GM21360 (cell line): Measurements from ENCODE around the gene C20orf173.
"Not testable (repeated sequence)": the region's sequence is repeated elsewhere in the genome, so short reads cannot be mapped to it uniquely, and the experiment has no call there.

Source experiments
- ATAC-seq: cut with Tn5 transposase; IDR thresholded peaks from one replicate; pipeline ENCODE4 v1.9.1; 2021; ENCODE audit warnings: mild to moderate bottlenecking, moderate library complexity; ENCODE audit not compliant: unreplicated experiment

C20orf173 gene, protein sequence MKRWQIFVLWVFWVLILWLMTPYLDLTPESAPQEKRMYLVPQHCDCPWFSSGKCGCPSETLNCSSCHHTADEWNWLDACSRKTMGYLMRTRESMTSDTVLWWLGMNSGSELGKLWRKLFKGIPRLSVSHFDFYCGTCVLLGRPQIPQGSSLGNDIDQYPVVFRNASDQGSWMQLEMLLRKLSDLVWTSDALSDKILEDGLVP

DNA sequence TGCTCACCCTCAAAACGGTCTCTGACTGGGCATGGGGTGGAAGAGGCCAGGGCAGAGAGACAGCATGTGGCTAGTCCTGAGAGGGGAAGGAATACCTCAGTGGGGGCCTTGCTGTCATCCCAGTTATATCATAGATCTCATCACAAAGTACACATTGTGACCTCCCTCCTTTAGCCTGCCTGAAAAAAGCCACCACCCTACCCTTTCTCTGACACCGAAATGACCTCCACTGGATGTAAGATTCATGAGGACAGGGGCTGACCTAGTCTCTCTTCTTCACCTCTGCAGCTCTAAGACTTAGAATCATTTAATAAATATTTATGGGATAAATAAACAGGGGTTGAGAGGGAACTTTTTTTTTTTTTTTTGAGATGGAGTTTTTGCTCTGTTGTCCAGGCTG, at the start of gene C20orf173:
Gene C20orf173 (minus strand): TSS at position 101 of the 400 bp plus-strand sequence. CDS start 279 bp downstream, outside the sequence.
- no peak for ATAC-seq

DNA sequence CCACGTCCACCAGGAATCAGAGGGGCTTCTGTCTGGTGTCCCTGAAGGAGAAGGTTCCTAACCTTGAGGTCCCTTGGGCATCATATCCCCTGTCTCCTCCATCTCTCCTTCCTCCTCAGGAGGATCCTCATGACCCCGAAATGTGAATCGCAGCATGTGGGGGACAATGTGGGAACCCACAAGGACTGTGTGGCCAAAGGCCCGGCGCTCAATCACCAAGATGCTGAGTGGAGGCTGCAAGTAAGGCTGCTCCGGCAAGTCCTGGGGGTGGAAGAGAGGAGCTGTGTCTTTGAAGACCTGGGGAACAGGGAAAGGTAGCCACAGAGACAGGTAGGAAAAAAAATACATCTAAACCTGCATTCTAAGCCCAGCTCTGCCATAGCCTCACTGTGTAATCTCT, 49.7 kb upstream of the C20orf173 start:
- ATAC-seq = no peak

DNA sequence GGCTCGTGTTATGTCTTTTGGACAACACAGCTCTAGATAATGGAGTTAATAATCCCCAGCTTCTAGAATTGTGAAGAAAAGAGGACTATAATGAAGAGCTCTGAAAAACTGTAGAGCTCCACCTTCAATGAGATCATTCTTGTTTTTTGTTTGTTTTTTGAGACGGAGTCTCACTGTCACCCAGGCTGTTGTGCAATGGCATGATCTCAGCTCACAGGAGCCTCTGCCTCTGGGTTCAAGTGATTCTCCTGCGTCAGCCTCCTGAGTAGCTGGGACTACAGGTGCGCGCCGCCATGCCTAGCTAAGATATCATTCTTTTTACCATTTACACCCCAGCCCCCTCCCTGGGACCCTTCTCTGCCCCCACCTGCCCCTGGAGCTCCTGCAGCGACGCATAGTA, 49.0 kb upstream of the C20orf173 start:
- no peak for ATAC-seq

DNA sequence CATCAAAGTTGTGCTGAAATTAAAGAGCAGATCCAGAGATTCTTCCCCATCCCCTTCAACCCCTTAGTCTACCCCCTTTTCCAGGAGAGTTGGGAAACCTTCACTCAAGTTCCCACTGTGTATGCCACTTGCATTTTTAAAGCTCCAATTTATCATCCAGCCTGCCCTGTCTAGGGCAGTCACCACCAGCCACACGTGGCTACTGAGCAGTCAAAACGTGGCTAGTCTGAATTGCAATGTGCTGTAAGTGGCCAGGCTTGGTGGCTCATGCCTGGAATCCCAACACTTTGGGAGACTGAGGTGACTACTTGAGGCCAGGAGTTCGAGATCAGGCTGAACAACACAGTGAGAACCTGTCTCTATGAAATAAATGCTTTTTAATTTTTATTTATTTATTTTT, 47.4 kb upstream of the C20orf173 start:
- no peak for ATAC-seq

DNA sequence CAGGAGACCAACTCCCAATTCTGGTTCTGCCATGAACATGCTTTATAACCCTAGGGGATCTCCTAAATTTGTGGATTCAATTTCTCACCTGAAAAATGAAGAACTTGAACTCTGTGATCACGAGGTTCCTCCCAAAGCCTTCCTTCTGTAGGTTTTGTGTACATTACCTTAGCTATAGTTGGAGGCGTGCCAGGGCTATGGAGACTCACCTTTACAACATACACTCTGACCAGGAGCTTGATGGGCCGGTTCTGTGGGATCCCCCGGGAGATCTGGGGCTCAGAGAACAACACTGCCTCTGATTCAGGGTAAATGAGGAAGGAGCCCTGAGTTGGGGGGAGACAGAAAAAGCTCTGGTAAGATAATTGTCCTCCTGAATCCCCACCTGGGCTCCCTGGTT, 46.5 kb upstream of the C20orf173 start:
- ATAC-seq = no peak

DNA sequence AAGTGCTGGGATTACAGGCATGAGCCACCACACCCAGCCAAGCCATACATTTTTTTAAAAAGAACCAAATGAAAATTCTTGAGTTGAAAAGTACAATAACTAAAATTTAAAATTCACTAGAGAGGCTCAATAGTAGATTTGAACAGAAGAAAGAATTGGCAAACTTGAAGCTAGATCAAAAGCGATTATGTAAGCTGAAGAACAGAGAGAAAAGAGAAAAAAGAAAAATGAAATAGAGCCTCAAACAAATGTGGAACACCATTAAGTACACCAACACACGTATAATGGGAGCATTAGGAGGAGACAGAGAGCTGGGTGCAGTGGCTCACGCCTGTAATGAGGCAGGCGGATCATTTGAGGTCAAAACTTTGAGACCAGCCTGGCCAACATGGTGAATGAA, 43.4 kb upstream of the C20orf173 start:
- ATAC-seq = no peak

DNA sequence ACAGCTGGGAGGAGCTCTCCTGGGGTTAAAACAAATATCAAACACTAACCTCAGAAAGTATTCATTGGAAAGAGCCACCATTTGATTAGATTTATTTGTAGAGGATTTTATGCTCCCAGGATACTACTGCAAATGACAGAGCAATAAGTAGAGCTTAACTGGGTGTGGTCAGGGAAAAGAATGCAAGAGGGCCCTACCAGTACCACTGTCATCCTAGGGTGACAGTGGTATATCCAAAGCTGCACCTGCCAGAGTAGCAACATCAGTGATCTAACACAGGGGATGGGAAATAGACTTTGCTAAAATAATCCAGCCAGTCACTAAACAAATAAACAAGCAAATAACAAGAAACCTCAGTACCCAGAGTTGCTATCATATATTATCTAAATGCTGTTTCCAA, 42.1 kb upstream of the C20orf173 start:
- no peak for ATAC-seq

DNA sequence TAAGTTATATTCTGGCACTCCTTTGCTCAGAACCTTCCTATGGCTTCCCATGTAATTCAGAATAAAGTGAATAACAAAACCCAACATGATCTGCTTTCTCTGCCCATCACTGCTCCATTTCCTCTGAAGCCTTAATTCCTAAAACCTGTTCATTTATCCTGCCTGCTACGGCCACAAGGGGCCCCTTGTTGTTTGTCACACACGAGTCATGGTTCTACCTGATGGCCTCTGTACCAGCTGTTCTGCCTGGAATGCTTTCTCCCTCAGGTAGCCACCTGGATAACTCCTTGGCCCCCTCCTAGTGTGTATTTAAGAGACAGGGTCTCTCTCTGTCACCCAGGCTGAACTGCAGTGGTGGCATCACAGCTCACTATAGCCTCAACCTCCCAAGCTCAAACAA, 39.2 kb upstream of the C20orf173 start:
- no peak for ATAC-seq

DNA sequence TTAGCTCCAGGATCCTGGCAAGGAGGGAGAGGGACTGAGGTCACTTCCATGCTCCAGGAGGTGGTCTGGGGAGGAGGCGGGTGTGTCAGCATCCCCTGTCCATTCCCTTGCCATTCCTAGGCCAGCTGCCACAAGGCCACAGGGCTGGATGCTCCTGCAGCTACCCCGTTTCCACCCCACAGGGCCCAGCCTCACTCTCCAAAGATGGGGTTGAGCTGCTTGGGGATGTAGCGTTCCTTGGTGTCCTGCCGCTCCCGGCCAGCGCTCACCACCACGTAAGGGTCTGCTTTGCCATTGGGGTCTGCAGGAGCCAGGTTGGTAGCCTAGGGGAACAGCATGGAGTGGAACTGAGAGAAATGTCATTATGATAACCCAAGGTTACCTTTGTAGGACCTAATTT, 35.5 kb upstream of the C20orf173 start:
- ATAC-seq = no peak

DNA sequence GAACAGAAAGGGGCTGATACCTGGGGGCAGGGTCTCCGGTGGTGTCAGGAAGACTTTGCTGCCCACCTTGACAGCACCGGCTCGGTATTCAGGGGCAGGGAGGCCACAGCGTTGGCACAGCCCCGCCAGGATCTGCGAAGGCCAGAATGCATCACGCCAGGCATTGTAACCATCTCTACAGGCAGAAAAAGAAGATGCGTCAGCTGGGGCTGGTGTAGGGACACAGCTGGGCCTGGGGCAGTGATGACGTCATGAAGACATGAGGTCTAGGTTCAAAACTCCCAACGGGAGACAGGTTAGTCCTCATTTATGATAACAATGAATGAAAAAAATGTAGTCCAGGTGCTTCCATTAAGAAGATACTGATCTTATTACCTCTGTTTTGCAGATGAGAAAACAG, 34.4 kb upstream of the C20orf173 start:
- no peak for ATAC-seq

DNA sequence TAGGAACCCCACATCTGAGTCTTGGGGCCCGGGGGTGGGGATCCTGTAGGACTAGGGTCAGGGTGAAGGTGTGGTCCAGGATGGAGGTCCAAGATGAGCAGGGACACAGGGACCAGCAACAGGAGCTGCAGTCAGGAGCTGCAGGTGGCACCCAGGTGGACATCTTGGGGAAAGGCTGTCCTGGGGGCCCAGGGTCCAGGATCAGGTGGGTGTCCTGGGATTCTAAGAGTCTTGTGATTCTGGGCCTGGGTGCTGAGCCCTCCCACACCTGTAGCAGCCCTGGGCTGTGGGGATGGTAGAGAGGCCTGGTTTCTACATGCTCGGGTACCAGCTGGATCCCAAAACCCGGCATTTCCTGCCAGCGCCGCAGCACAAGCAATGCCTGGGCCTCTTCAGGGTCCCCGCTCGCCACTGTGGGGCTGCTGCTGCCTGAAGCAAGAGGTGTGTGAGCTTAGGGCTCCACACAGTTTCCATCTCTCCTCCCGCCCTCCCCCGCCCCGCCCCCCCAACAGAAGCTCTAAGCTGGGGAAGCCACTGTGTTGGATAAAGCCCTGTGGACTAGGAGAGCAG, 33.2 kb upstream of the C20orf173 start:
- ATAC-seq = no peak

DNA sequence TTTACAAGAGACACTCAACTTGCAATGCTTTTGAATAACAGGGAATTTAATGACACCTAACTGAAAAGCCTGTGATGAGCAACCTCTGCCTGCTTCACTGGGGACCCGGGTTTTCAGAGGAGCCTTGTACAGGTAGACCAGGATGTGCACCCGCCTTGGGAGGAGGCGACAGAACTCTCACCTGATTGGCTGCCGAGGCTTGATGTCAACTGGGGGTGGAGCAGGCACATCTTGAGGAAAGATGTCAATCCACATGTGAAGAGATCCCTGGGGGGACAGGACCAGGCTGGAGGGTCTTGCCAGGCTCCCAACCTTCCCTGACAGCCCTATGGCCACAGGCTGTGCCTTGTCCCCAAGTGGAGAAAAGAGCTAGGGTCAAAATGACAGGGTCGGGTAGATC, 32.2 kb upstream of the C20orf173 start:
- no peak for ATAC-seq

DNA sequence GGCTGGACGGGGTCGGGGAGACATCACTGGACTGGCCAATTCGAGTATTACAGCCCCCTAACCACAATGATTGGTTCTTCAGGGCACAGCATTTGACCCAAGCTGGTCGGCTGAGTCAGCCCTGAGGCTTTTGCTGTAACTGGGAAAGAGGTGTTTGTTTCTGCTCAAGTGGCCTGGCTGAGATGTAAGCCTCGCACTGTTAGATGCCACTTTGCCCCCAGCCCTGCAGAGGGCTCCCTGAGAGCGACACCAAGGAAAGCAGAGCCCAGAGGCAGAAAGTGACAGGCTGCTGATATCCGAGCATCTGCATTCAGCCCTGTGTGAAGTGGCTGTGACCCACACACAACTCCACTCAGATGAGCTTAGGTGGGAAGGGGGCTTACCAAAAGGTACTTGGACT, 31.8 kb upstream of the C20orf173 start:
- no peak for ATAC-seq

DNA sequence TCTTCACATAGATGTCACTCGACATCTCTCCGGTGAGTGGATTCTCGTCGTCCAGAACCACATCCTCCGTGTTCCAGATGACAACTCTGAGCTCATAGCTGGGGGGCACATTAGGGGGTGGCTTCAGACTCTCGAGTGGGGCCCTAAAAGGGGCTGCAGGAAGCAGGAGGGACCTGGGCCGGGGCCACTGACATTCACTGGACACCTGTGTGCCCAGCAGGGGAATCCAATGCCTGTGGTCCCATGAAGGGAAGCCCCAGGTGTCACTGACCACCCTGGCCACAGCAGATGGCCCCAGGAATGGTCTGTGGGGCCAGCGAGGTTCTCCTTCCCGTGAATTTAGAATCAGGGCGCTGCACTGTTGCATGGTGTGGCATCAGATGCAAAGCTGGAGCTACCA, 31.1 kb upstream of the C20orf173 start:
- ATAC-seq = no peak

DNA sequence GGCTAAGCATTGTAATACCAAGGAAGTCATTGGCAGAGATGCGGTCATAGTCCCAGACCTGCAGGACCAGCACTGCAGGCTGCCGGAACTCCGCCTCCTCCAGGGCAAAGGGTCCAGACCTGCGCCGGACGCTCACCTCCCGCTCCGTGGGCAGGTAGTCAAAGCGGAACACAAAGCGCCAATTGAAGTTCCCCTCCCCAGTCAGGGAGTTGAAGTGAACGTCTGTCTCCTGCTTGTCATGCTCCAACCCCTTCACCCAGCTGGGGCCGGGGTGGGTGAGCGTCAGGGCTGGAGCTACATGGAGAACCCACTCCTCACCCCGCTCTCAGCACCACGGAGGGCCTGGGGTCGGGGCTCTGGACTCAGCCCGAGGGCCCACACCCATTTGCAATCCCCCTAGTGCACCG, 30.7 kb upstream of the C20orf173 start:
- no peak for ATAC-seq

DNA sequence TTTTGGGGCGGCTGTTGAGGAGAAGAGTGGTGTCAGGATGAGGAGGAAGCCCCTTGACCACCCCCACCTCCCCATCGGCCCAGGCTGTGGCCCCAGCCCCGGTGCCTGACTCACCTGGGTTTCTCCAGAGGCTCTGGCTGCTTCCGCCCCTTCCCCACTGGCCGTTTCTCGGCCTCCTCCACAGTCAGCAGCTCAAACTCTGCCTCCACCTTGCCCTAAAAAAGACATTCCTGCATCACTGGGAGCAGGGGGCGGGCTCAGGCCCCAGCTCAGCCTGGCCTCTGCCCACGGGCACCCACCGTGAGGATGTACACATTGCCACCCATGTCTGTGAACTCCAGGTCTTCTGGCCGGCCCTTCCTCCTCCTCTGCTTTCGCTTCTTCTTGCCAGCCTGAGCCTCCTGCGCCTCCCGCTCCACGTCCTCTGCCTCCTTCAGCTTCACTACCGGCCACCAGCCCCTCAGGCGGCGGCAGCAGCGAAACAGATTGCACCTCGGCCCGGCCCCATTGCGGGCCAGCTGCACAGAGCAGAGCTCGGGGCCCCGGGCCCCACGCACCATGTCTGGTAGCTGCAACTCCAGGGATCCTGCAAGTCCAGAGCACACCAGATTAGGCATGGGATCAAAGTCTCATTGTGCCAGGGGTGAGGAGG, 29.7 kb upstream of the C20orf173 start:
- ATAC-seq = no peak

DNA sequence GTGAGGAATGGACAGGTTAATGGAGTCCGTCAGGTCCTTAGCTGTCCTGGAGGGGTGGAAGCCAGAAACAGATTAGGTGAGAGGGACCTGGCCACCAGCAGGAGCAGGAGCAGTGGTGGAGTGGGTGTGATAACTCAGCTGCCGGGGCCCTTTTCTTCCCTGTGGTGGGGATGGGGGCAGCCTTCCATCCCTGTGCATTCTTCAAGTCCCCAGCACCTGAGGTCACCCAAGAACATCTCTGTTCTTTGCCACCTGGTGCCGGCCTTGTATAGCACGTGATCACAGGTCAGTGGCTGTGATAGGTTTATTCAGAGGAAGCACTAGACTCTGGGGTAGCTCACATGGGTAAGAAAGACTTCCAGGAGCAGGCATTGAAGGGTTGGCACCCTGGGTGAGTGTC, 29.0 kb upstream of the C20orf173 start:
- no peak for ATAC-seq

DNA sequence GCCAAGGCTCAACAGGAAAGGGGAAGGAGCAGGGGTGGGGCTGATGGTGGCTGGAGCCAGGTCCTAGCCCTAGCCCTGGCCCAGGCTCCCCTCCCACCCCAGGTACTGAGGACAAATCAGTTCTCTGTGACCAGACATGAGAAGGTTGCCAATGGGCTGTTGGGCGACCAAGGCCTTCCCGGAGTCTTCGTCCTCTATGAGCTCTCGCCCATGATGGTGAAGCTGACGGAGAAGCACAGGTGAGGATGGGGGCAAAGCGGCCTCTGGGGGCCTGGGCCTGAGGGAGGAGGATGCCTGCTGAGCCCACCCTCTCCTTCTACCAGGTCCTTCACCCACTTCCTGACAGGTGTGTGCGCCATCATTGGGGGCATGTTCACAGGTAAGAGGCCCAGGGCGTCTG, 27.4 kb upstream of the C20orf173 start:
- no peak for ATAC-seq

DNA sequence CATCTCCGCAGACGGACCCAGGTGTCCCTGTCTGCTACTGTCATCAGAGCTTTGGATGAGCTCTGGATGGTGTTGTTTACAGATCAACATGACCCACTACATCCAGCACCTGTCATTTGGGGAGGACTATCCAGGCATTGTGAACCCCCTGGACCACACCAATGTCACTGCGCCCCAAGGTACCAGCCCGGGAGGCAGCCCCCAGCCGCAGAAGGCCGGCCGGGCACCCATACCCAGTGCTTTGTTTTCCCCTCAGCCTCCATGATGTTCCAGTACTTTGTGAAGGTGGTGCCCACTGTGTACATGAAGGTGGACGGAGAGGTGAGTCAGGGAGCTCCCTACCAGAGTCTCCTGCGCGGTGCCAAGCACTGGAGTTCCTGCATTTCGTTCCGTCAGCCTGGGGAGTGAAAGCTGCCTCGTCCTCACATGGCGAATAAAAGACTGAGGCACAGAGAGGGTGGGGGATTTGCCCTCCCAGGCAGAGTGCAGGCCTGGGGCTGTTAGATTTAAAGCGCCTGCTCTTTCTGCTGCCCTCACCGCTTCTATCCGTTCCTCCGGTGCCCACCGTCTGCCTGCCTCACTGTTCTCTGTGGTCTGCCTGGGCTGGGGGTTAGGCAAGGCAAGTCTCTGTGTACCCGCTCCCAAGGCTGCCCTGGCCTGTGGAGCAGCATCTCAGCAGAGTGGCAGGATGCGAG, 26.6 kb upstream of the C20orf173 start:
- no peak for ATAC-seq

DNA sequence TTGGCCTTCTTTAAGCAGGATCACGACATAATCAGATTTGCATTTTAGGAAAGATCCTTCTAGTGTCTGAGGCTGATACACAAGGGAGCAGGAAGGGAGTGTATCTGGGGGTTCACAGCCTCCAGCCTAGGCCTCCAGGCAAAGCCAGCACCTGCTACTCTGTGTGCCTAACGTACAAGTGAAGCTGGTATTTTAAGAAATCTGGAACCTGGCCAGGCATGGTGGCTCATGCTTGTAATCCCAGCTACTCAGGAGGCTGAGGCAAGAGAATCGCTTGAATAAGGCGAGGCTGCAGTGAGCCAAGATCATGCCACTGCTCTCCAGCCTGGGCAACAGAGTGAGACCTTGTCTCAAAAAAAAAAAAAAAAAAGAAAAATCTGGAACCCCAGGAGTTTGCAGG, 26.0 kb upstream of the C20orf173 start:
- not testable (repeated sequence) for ATAC-seq

DNA sequence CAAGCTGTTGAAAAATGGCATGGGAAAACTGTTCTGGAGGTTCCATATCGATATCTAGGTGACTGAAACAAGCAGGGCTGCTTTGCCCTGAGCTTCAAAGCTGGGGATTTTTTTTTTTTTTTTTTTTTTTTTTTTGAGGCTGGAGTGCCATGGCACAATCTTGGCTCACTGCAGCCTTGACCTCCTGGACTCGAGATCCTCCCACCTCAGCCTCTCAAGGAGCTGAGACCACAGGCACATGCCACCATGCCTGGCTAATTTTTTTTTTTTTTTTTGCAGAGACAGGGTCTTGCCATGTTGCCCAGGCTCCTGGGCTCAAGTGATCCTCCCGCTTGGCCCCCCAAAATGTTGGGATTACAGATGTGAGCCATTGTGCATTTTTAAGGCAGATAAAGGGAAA, 23.5 kb upstream of the C20orf173 start:
- ATAC-seq = no peak

DNA sequence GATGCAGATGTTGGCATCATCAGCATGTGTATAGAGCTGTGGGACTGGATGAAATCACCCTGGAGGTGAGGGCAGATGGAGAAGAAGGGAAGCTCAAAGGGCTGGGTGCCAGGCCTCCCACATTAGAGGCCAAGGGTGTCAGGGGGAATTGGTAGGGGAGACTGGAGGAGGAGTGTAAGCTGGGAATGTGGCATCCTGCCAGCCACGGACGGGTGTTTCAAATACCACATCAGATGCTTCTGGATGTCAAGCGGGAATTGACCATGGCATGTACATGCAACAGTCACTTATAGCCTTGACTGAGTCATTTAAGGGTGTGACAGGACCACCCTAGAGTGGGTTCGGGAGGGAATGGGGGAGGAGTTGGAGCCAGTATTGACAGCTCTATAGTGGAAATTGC, 22.1 kb upstream of the C20orf173 start:
- no peak for ATAC-seq
